GM12875 (cell line): ENCODE data around the gene GPN3.
"Not testable (repeated sequence)": the region's sequence is repeated elsewhere in the genome, so short reads cannot be mapped to it uniquely, and the experiment has no call there.

Source experiments
- H3K4me3 ChIP-seq: one replicate; pipeline ENCODE4 v1.5.1; 2011; ENCODE audit warnings: low read depth, low read length, control low read depth
- CTCF ChIP-seq: IDR thresholded peaks from 2 replicates; pipeline ENCODE4 v1.5.1; 2011; ENCODE audit warnings: low read depth, mild to moderate bottlenecking, control low read depth, inconsistent platforms, low read length, moderate library complexity, borderline replicate concordance; ENCODE audit not compliant: insufficient read depth

GPN3 gene

GRCh38 chr12:110501752-110502738, 34.0 kb upstream of the GPN3 start, which contains the start of the genes RAD9B and VPS29:
Gene RAD9B (plus strand): TSS chr12:110502331. CDS start chr12:110502338, 7 bp downstream.
Gene VPS29 (minus strand): TSS chr12:110502111. CDS start chr12:110502051, 60 bp downstream.
- TF ChIP-seq CTCF, result no peak
- H3K4me3 ChIP-seq, result peak within 1 kb of the TSS; percentile 97

- peak overlapping the region; percentile 97 for H3K4me3 ChIP-seq
- TF ChIP-seq CTCF, result no peak
Measured at GRCh38 chr12:110501399-110501751, 33.3 kb upstream of the GPN3 start.

GRCh38 chr12:110498984-110499706, 31.1 kb upstream of the GPN3 start:
- no peak overlapping the region for H3K4me3 ChIP-seq
- TF ChIP-seq CTCF, result no peak

GRCh38 chr12:110475426-110475825, 7.4 kb upstream of the GPN3 start:
- no peak for TF ChIP-seq CTCF
- no peak overlapping the region for H3K4me3 ChIP-seq

- TF ChIP-seq CTCF, result no peak
- peak overlapping the region; percentile 82 for H3K4me3 ChIP-seq
Measured at GRCh38 chr12:110467847-110468213, 227 bp downstream of the GPN3 start.

DNA sequence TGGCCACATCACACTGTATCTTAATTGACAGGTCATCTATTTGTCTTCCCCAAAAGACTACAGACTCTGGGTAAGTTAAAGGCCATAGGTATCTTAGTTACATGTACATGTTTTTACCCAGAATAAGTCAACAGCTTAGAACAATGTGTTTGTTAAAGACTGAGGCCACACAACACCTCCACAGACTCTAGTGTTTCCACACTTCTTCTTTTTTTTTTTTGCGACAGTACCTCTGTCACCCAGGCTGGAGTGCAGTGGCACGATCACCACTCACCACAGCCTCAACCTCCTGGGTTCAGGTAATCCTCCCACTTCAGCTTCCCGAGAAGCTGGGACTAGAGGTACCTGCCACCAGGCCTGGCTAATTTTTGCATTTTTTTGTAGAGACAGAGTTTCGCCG, 1.3 kb downstream of the GPN3 start:
- no peak for TF ChIP-seq CTCF
- H3K4me3 ChIP-seq, result peak overlapping the region; percentile 8

DNA sequence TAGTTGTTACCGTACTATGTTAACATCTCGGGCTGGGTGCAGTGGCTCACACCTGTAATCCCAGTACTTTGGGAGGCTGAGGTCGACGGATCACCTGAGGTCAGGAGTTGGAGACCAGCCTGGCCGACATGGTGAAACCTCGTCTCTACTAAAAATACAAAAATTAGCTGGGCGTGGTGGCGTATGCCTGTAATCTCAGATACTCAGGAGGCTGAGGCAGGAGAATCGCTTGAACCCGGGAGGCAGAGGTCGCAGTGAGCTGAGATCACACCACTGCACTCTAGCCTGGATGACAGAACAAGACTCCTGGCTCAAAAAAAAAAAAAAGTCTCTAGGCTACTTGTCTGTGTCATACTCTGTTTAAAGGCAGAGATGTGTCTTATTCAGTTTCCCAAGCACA, 2.3 kb downstream of the GPN3 start:
- not testable (repeated sequence) for H3K4me3 ChIP-seq
